ENCODE measurements around the gene MANF.
"Not testable (repeated sequence)": the region's sequence is repeated elsewhere in the genome, so short reads cannot be mapped to it uniquely, and the experiment has no call there.

Gene MANF

DNA sequence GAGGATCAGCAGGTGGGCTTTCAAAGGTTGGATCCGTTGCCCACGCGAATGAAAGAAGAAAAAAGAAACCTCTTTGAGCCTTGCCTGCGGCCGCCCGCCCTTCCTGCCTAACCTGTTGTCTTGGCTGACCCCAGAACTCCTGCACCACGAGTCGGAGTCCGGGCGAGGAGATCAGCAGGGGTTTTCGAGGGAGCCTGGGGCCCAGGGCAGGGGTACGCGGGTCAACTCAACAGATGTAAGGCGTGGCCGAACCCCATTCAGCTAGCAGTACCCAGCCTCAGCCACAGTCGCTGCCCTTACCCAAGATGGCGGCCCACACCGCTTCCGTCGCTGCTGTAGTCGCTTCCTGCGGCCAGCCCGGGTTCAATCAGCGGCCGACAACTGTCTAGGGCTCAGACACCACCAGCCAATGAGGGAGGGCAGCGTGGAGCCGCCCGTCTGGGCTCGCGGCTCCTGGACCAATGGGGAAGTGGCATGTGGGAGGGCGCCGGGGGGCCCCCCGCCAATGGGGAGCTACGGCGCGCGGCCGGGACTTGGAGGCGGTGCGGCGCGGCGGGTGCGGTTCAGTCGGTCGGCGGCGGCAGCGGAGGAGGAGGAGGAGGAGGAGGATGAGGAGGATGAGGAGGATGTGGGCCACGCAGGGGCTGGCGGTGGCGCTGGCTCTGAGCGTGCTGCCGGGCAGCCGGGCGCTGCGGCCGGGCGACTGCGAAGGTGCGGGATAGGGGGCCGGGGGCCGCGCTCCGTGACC, at the start of gene MANF:
Gene MANF, plus strand, starts transcription at position 566 of the 748 bp plus-strand sequence. Its CDS starts 52 bp downstream, at position 618.
- DNase-seq (ENCODE audit: low read depth in 2 of 2): peak; percentile 96 to 99

GRCh38 chr3:51336261-51336660, 48.8 kb upstream of the MANF start:
- DNase-seq (ENCODE audit: low read depth in 2 of 2): no peak

GRCh38 chr3:51337666-51338065, 47.4 kb upstream of the MANF start:
- DNase-seq (ENCODE audit: low read depth in 2 of 2): no peak

GRCh38 chr3:51338632-51339031, 46.5 kb upstream of the MANF start:
- no peak for DNase-seq (ENCODE audit: low read depth in 2 of 2)

GRCh38 chr3:51340013-51340829, 44.9 kb upstream of the MANF start:
- no peak for DNase-seq (ENCODE audit: low read depth in 2 of 2)

DNA sequence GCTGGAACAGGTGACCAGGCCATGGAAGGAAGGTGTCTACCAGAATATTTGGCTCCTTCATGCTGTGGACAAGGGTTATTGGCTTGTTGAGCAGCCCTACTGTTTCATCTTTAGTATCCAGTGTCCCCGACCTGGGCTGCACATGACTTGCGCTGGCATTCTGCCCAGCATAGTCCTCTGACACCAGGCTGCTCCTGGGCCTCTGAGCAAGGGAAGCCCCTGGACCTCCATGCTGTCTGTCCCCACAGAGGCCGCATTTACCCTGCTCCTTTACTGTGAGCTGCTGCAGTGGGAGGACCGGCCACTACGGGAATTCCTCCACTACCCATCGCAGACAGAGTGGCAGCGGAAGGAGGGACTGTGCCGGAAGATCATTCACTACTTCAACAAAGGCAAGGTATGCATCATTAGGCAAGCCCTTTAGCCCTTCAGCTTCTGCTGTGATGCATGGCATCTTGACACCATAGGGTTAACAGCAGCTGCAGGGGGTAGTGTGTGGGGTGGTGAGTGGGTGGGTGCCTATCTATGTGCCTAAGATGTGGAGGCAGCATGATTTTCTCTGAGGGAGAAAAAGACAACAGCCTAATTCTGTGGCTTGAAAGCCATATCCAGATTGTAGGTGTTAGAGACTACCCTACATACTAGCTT, 44.0 kb upstream of the MANF start:
- DNase-seq (ENCODE audit: low read depth in 2 of 2): no peak

DNA sequence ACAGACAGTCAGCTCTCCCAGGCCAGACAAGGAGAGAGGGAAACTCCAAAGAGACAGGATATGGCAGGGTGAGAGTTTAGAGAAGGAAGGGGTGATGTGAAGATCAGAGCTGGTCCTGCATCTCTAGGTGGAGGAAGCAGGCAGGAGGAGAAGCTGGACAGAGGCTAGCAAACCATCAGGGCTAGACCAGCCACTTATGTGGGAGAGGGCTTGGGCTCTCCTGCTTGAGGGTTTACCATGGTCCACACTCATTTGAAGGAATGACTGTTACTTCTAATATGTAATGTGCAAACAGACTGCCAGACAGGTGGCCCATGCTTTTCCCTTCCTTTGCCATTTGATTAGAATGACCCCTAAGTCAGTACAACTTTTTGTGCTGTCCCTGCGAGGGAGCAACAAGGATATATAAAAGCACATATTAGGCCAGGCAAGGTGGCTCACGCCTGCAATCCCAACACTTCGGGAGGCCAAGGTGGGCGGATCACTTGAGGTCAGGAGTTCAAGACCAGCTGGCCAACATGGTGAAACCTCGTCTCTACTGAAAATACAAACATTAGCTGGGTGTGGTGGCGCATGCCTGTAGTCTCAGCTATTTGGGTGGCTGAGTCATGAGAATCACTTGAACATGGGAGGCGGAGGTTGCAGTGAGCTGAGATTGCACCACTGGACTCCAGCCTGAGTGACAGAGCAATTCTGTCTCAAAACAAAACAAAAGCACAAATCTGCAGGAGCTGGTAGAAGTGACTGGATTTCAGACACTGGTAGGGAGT, 41.0 kb upstream of the MANF start:
- no peak for DNase-seq (ENCODE audit: low read depth in 2 of 2)

- no peak for DNase-seq (ENCODE audit: low read depth in 2 of 2)
Observed at GRCh38 chr3:51350751-51351150, 34.3 kb upstream of the MANF start.

DNA sequence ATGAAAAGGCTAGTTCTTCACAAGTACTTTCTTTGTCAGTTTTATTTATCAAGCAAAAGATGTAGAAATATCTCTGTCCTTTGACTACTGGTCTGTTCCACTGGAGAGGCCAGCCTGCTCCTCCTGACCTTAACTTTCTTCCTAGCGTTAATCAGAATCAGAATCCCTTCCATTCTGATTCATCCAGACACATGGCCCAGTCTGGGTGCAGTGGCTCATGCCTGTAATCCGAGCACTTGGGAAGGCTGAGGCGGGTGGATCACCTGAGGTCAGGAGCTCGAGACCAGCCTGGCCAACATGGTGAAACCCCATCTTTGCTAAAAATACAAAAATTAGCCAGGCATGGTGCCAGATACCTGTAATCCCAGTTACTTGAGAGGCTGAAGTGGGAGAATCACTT, 32.0 kb upstream of the MANF start:
- DNase-seq (ENCODE audit: low read depth in 2 of 2): no peak

DNA sequence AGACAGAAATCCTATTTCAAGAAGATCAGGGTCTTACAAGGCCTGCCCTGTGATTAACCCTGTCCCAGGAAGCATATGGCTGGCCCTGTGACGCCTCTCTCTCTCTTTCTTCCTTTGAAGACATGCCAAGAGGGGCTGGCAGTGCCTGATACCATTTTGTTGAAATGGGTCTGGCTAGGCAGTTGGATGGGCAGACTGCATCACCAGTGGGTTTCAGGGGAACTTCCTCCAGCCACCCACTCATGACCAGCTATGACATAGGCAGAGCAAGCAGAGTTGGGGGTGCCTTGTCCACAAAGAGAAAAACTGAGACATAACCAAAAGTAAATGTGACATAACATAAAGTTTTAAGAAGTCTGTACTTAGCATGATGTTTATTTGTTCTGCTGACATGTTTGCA, 31.4 kb upstream of the MANF start:
- no peak for DNase-seq (ENCODE audit: low read depth in 2 of 2)

GRCh38 chr3:51354172-51354571, 30.9 kb upstream of the MANF start:
- no peak for DNase-seq (ENCODE audit: low read depth in 2 of 2)

DNA sequence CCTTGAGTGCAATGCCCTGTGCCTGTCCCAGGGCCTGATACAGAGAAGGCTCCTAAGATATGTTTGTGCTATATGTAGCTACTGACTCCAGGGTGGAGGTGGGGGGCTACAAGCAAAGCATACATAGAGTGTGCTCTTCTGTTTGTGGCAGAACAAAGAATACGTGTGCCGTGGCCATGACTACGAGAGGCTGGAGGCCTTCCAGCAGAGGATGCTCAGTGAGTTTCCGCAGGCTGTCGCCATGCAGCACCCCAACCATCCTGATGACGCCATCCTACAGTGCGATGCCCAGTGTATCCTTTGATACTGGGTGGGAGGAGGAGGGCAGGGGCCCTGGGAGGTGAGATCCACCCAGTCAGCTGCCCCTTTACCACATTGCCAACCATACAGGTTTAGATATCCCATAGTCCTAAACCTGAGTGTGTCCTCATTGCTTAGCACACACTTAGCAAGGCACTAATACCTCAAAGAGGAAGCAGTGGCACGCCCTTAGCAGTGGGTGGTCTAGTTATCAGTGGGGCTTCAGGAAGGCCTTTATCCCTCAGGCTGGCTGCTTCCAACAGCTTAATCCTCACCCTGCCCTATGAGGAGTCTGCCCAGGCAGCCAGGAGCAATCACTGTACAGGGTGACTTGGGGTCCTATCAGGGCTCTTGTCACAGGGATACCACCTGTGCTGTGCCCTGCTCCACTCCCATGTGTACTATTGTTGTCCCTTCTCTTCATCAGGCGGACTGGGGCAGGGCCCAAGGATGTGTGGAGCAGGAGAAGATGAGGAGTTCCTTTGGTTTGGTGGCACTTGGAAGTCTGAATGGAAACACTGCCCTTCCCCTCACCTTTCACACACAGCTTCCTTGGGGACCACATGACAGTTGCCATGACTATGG, 30.1 kb upstream of the MANF start:
- no peak for DNase-seq (ENCODE audit: low read depth in 2 of 2)

DNA sequence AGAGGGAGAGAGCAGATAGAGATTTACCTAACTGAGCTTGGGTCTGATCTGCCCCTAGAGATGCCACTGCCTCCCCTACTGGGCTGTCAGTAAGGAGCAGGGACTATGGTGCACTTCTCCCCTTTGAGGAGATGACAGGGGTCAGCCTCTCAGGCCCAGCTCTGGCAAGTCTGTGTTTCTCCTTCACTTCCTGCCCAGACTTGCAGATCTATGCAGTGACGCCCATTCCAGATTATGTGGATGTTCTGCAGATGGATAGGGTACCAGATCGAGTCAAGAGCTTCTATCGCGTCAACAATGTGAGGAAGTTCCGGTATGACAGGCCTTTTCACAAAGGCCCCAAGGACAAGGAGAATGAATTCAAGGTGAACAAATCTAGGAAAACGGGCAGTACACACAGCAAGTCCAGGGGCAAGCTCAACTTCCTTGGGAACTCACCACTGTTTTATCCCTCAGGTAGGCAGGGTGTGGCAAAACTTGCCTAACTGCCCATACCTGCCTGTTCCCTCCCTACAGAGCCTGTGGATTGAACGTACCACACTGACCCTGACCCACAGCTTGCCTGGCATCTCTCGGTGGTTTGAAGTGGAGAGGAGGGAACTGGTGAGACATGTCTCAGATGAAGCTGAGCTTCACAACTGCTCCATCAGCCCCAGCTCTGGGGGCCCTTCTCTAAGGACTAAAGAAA, 29.1 kb upstream of the MANF start:
- no peak for DNase-seq (ENCODE audit: low read depth in 2 of 2)

GRCh38 chr3:51357856-51358255, 27.2 kb upstream of the MANF start:
- DNase-seq (ENCODE audit: low read depth in 2 of 2): no peak

DNA sequence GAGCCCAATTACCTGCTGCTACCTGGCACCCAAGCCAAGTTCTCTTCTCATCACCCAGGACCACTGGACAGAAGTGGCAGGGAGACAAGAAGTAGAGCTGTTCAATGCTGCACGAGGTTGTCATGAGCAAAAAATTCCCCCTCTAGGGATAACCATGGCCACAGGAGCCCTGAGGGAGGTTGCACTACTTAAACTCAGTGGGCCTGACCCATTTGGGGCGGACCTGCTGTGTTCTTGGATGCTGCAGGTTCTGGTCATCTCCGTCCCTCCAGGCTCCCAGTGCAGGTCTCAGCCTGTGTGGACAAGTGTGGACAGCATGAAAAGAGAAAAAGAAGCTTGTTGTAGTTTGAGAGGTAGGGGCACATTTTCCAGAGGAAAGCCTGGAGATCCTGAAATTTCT, 26.1 kb upstream of the MANF start:
- no peak for DNase-seq (ENCODE audit: low read depth in 2 of 2)

DNA sequence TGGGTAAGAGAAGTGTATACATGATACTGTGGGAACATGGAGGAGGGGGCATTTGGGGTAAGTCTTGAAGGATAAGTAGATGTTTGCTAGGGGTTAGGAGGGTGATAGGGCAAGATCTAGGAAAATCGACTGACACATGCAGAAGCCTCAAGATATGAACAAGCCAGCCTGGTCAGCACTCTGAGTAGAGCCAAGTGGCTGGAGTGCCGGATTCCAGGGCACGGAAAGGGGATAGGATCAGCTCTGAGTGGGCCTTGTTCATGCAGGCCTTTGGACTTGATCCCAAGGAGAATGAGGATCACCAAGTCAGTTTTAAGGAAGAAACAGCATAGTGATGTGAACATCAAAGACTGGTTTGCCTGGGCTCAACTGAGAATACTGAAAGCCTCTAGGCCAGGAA, 24.3 kb upstream of the MANF start:
- DNase-seq (ENCODE audit: low read depth in 2 of 2): no peak

DNA sequence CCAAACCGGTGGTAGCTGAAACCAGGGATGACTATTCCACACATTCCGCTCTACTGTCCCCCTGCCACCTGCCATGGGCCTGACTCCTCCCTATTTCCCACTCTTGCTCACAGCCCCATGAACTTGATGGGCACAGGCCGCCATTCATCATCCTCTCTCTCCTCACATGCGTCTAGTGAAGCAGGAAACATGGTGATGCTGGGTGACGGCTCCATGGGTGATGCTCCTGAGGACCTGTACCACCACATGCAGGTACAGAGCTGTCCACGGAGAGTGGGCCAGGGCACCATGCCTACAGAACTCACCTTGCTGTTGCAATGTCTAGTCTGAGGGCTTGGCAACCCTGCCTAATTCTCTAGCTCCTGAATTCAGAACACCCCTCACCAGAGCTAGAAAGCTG, 23.3 kb upstream of the MANF start:
- no peak for DNase-seq (ENCODE audit: low read depth in 2 of 2)

GRCh38 chr3:51362476-51362875, 22.6 kb upstream of the MANF start:
- no peak for DNase-seq (ENCODE audit: low read depth in 2 of 2)

DNA sequence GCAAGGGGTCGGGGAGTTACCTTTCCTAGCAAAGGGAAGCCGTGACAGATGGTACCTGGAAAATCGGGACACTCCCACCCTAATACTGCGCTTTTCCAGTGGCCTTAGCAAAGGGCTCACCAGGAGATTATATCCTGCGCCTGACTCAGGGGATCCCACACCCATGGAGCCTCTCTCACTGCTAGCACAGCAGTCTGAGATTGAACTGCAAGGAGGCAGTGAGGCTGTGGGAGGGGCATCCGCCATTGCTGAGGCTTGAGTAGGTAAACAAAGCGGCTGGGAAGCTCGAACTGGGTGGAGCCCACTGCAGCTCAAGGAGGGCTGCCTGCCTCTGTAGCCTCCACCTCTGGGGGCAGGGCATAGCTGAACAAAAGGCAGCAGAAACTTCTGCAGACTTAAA, 16.8 kb upstream of the MANF start:
- not testable (repeated sequence) for DNase-seq (ENCODE audit: low read depth in 2 of 2)

GRCh38 chr3:51371943-51372557, 13.0 kb upstream of the MANF start:
- no peak for DNase-seq (ENCODE audit: low read depth in 2 of 2)
